Measurements from ENCODE around the gene ABCD3. TPM values are rescaled to one million over a fixed set of nuclear protein-coding genes. Genes with fewer than 3 reads are reported as not detected.
"Not testable (repeated sequence)": the region's sequence is repeated elsewhere in the genome, so short reads cannot be mapped to it uniquely, and the experiment has no call there.

ABCD3 gene
- total and polyA plus RNA-seq, 7 donors = 15.8 to 48.5 (median 37.7) TPM

GRCh38 chr1:94565901-94566300, 147.7 kb downstream of the ABCD3 start:
- no peak for ATAC-seq
- no peak overlapping the region for H3K4me3 ChIP-seq

DNA sequence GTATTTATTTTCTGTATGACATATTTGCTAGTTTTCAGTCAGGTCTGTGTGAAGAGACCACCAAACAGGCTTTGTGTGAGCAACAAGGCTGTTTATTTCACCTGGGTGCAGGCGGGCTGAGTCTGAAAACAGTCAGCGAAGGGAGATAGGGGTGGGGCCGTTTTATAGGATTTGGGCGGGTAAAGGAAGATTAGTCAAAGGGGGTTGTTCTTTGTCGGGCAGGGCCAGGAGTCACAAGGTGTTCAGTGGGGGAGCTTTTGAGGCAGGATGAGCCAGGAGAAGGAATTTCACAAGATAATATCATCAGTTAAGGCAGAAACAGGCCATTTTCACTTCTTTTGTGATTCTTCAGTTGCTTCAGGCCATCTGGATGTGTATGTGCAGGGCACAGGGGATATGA, 148.2 kb downstream of the ABCD3 start:
- ATAC-seq; intact Hi-C loops (cut with DNase I); H3K4me1 ChIP-seq; H3K27me3 ChIP-seq (ENCODE audit: insufficient read depth in 3 of 3, low read length in 2 of 3); H3K36me3 ChIP-seq (ENCODE audit: insufficient read depth in 1 of 2, low read depth in 1 of 2); H3K27ac ChIP-seq; H3K4me3 ChIP-seq; H3K9me3 ChIP-seq; DNase-seq: not testable (repeated sequence)
- 61 to 66% (median 66%) methylated on average over 5 of the region's 5 CpGs for WGBS, 3 donors

More at GRCh38 chr1:94565901-94566300, 147.7 kb downstream of the ABCD3 start:
- no peaks in the 10 kb centered on the region for H3K4me1 ChIP-seq
- H3K36me3 ChIP-seq (ENCODE audit: insufficient read depth in 1 of 2, low read depth in 1 of 2) = no peaks in the 10 kb centered on the region
- DNase-seq = no peak
- H3K9me3 ChIP-seq = no peaks in the 10 kb centered on the region
- intact Hi-C loops (cut with DNase I) = no loop called here
- no peak overlapping the region for H3K27ac ChIP-seq
- WGBS, 3 donors = 94 to 95% (median 95%) methylated on average over 2 of the region's 2 CpGs
- no peaks in the 10 kb centered on the region for H3K27me3 ChIP-seq (ENCODE audit: insufficient read depth in 3 of 3, low read length in 2 of 3)
- TF ChIP-seq CTCF (IDR thresholded peaks at IDR 0.05) = no peak

DNA sequence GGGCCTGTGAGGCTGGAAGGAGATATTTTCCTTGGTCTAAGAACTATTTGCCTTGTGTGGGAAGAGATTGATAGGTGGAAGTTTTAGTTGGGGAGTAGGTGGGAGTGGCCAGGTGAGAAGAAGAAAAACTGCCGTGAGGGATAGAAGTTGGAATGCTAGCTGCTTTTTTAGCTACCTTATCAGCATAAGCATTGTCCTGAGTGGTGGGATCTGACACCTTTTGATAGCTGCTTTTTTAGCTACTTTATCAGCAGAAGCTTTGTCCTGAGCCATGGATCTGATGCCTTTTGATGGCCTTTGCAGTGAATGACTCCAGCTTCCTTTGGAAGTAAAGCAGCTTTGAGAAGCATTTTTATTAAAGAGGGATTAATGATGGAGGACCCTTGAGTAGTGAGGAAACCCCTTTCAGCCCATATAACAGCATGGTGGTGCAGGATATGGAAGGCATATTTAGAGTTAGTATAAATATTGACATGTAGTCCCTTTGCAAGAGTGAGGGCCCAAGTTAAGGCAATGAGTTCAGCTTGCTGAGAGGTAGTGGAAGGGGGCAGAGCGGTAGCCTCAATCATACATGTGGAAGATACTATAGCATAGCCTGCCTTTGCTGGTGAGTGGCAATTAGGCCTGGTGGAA, 149.9 kb downstream of the ABCD3 start:
- H3K4me1 ChIP-seq; ATAC-seq; H3K36me3 ChIP-seq (ENCODE audit: insufficient read depth in 1 of 2, low read depth in 1 of 2); intact Hi-C loops (cut with DNase I); DNase-seq; H3K4me3 ChIP-seq; H3K9me3 ChIP-seq; H3K27me3 ChIP-seq (ENCODE audit: insufficient read depth in 3 of 3, low read length in 2 of 3); H3K27ac ChIP-seq: not testable (repeated sequence)
- WGBS, 3 donors = 89 to 100% (median 91%) methylated on average over 2 of the region's 2 CpGs

Other genes starting within 250 kb of the ABCD3 start
- gene ARHGAP29, start 180.8 kb upstream of the ABCD3 start, total RNA-seq = 10 to 100 TPM; 11.8 to 20.0 (median 15.7) TPM
- 1 to 10 TPM; 5.1 to 7.9 (median 6.3) TPM for gene ARHGAP29, start 180.8 kb upstream of the ABCD3 start, polyA plus RNA-seq
- 1 to 10 TPM; 1.5 to 5.8 (median 4.4) TPM for gene F3, start 123.4 kb downstream of the ABCD3 start, total RNA-seq
- gene F3, start 123.4 kb downstream of the ABCD3 start, polyA plus RNA-seq = 1 to 10 TPM; 2.6 to 5.6 (median 3.8) TPM